ENCODE measurements around the gene SGTA. TPM values are rescaled to one million over a fixed set of nuclear protein-coding genes. Genes with fewer than 3 reads are reported as not detected.

Gene SGTA
- polyA plus RNA-seq, 1 donor (not counting 4 experiments of a cell fraction or from before 2014, with no cell fraction given) = 36.1 TPM

DNA sequence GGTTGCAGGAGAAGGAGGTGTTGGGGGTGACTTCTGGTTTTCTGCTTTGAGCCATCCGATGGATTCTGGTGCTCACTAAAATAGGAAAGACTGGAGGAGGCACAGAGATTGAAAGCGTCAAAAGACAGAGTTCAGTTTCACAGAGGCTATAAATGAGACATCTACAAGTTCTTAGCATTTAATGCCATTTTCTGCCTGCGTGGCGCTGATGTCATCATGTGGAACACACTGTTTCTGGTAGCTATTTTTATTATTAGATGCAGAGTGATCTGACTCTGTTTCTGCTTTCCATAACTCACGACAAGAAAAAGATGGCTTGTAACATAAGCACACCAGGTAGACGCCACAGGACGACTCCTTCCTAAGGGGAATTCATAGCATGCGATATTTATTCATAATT, 40.0 kb downstream of the SGTA start:
- Histone ChIP-seq H3K27ac (ENCODE audit: control insufficient read depth, insufficient read depth, low read length) (no peak overlapping the region), H4K20me1 (ENCODE audit: control insufficient read depth, extremely low read depth, insufficient read depth, low read length) (no peaks in the 10 kb centered on the region), H2AFZ (ENCODE audit: control insufficient read depth, low read length) (no peak overlapping the region), H3K9ac (ENCODE audit: control insufficient read depth, extremely low read depth, insufficient read depth, low read length) (no peak overlapping the region), H3K4me3 (ENCODE audit: control insufficient read depth in 2 of 3, extremely low read depth in 1 of 3, insufficient read depth in 2 of 3, low read depth in 1 of 3, low read length in 3 of 3) (no peak overlapping the region), H3K4me2 (ENCODE audit: control insufficient read depth, extremely low read depth, insufficient read depth, low read depth, low read length) (no peak overlapping the region), H3K79me2 (ENCODE audit: control insufficient read depth, insufficient read depth, low read length) (peaks cover 11% of the 10 kb centered on the region), H3K9me3 (ENCODE audit: control insufficient read depth, low read depth, low read length) (no peaks in the 10 kb centered on the region), H3K4me1 (ENCODE audit: control insufficient read depth, extremely low read depth, insufficient read depth, low read length) (peaks cover 3% of the 10 kb centered on the region), H3K36me3 (ENCODE audit: control insufficient read depth in 2 of 2, extremely low read depth in 1 of 2, insufficient read depth in 2 of 2, low read length in 2 of 2) (no peaks in the 10 kb centered on the region), H3K27me3 (ENCODE audit: control insufficient read depth, extremely low read depth, insufficient read depth, low read length) (no peaks in the 10 kb centered on the region), H3K9me1 (ENCODE audit: control insufficient read depth, extremely low read depth, insufficient read depth, low read length) (no peaks in the 10 kb centered on the region)
- TF ChIP-seq, protein P1, sequence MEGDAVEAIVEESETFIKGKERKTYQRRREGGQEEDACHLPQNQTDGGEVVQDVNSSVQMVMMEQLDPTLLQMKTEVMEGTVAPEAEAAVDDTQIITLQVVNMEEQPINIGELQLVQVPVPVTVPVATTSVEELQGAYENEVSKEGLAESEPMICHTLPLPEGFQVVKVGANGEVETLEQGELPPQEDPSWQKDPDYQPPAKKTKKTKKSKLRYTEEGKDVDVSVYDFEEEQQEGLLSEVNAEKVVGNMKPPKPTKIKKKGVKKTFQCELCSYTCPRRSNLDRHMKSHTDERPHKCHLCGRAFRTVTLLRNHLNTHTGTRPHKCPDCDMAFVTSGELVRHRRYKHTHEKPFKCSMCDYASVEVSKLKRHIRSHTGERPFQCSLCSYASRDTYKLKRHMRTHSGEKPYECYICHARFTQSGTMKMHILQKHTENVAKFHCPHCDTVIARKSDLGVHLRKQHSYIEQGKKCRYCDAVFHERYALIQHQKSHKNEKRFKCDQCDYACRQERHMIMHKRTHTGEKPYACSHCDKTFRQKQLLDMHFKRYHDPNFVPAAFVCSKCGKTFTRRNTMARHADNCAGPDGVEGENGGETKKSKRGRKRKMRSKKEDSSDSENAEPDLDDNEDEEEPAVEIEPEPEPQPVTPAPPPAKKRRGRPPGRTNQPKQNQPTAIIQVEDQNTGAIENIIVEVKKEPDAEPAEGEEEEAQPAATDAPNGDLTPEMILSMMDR (optimal IDR thresholded peaks at IDR 0.05 in 1 of 3, IDR thresholded peaks at IDR 0.05 in 1 of 3, conservative IDR thresholded peaks at IDR 0.05 in 1 of 3; ENCODE audit: extremely low read depth in 1 of 3, insufficient read depth in 2 of 3, low read length in 3 of 3) = no peak
- no peak for DNase-seq (ENCODE audit: low read depth, low spot score)
- no peak for FAIRE-seq
- dilution Hi-C loops (cut with MboI; ENCODE audit: extremely low pct_ligation_motif_present, low sequenced_read_pairs) = no loop called here

GRCh38 chr19:2740314-2740656, 42.8 kb downstream of the SGTA start:
- Histone ChIP-seq H3K4me2 (ENCODE audit: control insufficient read depth, extremely low read depth, insufficient read depth, low read depth, low read length) (peak overlapping the region; percentile 27), H3K9me1 (ENCODE audit: control insufficient read depth, extremely low read depth, insufficient read depth, low read length) (no peaks in the 10 kb centered on the region), H3K4me3 (ENCODE audit: control insufficient read depth in 2 of 3, extremely low read depth in 1 of 3, insufficient read depth in 2 of 3, low read depth in 1 of 3, low read length in 3 of 3) (no peak overlapping the region), H2AFZ (ENCODE audit: control insufficient read depth, low read length) (no peak overlapping the region), H3K27me3 (ENCODE audit: control insufficient read depth, extremely low read depth, insufficient read depth, low read length) (no peaks in the 10 kb centered on the region), H3K36me3 (ENCODE audit: control insufficient read depth in 2 of 2, extremely low read depth in 1 of 2, insufficient read depth in 2 of 2, low read length in 2 of 2) (peaks cover 11 to 12% of the 10 kb centered on the region in 2 experiments), H4K20me1 (ENCODE audit: control insufficient read depth, extremely low read depth, insufficient read depth, low read length) (no peaks in the 10 kb centered on the region), H3K4me1 (ENCODE audit: control insufficient read depth, extremely low read depth, insufficient read depth, low read length) (peaks cover 3% of the 10 kb centered on the region), H3K9me3 (ENCODE audit: control insufficient read depth, low read depth, low read length) (no peaks in the 10 kb centered on the region), H3K79me2 (ENCODE audit: control insufficient read depth, insufficient read depth, low read length) (peaks cover 11% of the 10 kb centered on the region), H3K9ac (ENCODE audit: control insufficient read depth, extremely low read depth, insufficient read depth, low read length) (no peak overlapping the region), H3K27ac (ENCODE audit: control insufficient read depth, insufficient read depth, low read length) (no peak overlapping the region)
- no peak for DNase-seq (ENCODE audit: low read depth, low spot score)
- no peak for FAIRE-seq
- dilution Hi-C loops (cut with MboI; ENCODE audit: extremely low pct_ligation_motif_present, low sequenced_read_pairs) = no loop called here
- no peak for TF ChIP-seq EZH2 (IDR thresholded peaks at IDR 0.05; ENCODE audit: low read length)

DNA sequence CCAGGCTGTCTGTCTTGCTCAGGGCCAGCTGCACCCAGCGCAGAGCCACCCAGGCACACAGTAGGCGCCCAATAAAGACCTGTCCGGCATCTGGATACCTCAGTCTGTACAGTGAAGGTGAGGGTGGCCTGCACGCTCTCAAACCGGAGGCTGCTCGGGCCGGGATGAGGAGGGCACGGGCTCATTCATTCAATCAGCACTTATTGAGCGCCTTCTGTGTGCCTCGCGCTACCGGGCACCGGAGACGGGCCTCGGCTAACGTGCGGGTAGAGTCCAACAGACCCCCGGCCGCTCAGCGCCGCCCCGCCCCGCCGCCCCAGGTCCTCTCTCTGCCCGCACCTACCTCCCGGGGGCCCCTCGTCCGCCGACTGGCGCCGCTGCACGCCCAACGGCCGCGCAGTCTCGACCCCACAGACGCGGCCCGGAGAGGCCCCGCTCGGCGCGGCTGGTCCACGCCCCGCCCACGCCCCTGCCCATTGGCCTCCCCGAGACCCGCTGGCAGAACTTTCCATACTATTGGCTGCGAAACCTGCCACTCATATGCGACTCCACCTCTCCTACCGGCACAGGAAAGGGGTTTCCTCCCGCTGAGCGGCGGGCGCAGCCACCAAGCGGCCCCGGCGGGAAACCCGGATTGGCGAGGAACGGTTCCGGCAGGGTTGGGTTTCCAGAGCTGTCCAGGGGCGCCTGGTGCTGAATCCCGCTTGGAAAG, 43.3 kb downstream of the SGTA start, which contains the start of gene SLC39A3:
SLC39A3 (minus strand) TSS at position 416 of the 712 bp plus-strand sequence. CDS start 2,760 bp downstream, outside the sequence.
- DNase-seq (ENCODE audit: low read depth, low spot score) (peak; percentile 86), FAIRE-seq (no peak)
- Histone ChIP-seq H3K36me3 (ENCODE audit: control insufficient read depth in 2 of 2, extremely low read depth in 1 of 2, insufficient read depth in 2 of 2, low read length in 2 of 2) (peaks cover 11 to 12% of the 10 kb centered on the region in 2 experiments), H3K9me1 (ENCODE audit: control insufficient read depth, extremely low read depth, insufficient read depth, low read length) (no peaks in the 10 kb centered on the region), H3K79me2 (ENCODE audit: control insufficient read depth, insufficient read depth, low read length) (peaks cover 11% of the 10 kb centered on the region), H4K20me1 (ENCODE audit: control insufficient read depth, extremely low read depth, insufficient read depth, low read length) (no peaks in the 10 kb centered on the region), H3K27ac (ENCODE audit: control insufficient read depth, insufficient read depth, low read length) (no peak within 1 kb of the TSS), H3K4me2 (ENCODE audit: control insufficient read depth, extremely low read depth, insufficient read depth, low read depth, low read length) (peak within 1 kb of the TSS; percentile 95), H2AFZ (ENCODE audit: control insufficient read depth, low read length) (peak within 1 kb of the TSS; percentile 81), H3K9me3 (ENCODE audit: control insufficient read depth, low read depth, low read length) (no peaks in the 10 kb centered on the region), H3K4me3 (ENCODE audit: control insufficient read depth in 2 of 3, extremely low read depth in 1 of 3, insufficient read depth in 2 of 3, low read depth in 1 of 3, low read length in 3 of 3) (peak within 1 kb of the TSS; percentile 73 to 93 (median 86)), H3K27me3 (ENCODE audit: control insufficient read depth, extremely low read depth, insufficient read depth, low read length) (no peaks in the 10 kb centered on the region), H3K4me1 (ENCODE audit: control insufficient read depth, extremely low read depth, insufficient read depth, low read length) (peaks cover 3% of the 10 kb centered on the region), H3K9ac (ENCODE audit: control insufficient read depth, extremely low read depth, insufficient read depth, low read length) (peak within 1 kb of the TSS; percentile 76)
- no peak for TF ChIP-seq EZH2 (IDR thresholded peaks at IDR 0.05; ENCODE audit: low read length)
- TF ChIP-seq, protein P1 (optimal IDR thresholded peaks at IDR 0.05 in 1 of 3, IDR thresholded peaks at IDR 0.05 in 1 of 3, conservative IDR thresholded peaks at IDR 0.05 in 1 of 3; ENCODE audit: extremely low read depth in 1 of 3, insufficient read depth in 2 of 3, low read length in 3 of 3) = peak in 1 of 3 experiments; percentile 10
- dilution Hi-C loops (cut with MboI; ENCODE audit: extremely low pct_ligation_motif_present, low sequenced_read_pairs) = no loop called here

Data from keratinocyte (primary cell).